ENCODE data around the gene DTNA. TPM values are rescaled to one million over a fixed set of nuclear protein-coding genes. Genes with fewer than 3 reads are reported as not detected.

DTNA gene
- total RNA-seq, 5 donors from 2014 or later (not counting 1 experiment from before 2014, with no cell fraction given): 0.18 TPM; not detected in 4

GRCh38 chr18:34694591-34695165 lies 15.4 kb upstream of the DTNA start:
- CTCF ChIA-PET: no interaction called here
- no peak overlapping the region for H3K4me3 Mint-ChIP-seq
- no peaks in the 10 kb centered on the region for H3K4me1 Mint-ChIP-seq
- POLR2A ChIA-PET: no interaction called here
- no peak for DNase-seq
- Histone ChIP-seq H3K4me1 (ENCODE audit: control insufficient read depth in 1 of 2, extremely low read depth in 1 of 2, insufficient read depth in 2 of 2, low read length in 2 of 2) (no peaks in the 10 kb centered on the region), H3K27ac (ENCODE audit: low read length) (no peak overlapping the region), H3K4me3 (ENCODE audit: control insufficient read depth in 1 of 2, extremely low read depth in 1 of 2, low read length in 1 of 2) (no peak overlapping the region), H3K36me3 (ENCODE audit: control insufficient read depth in 2 of 2, extremely low read depth in 1 of 2, insufficient read depth in 1 of 2, low read length in 1 of 2) (no peaks in the 10 kb centered on the region), H3K9me3 (no peaks in the 10 kb centered on the region), H3K27me3 (replicated peaks in 1 of 2; ENCODE audit: control insufficient read depth in 2 of 2, extremely low read depth in 1 of 2, insufficient read depth in 2 of 2, low read length in 1 of 2) (peaks cover 0 to 5% of the 10 kb centered on the region in 2 experiments)
- WGBS (ENCODE audit: insufficient coverage): 76% methylated on average over 2 of the region's 5 CpGs
- no peaks in the 10 kb centered on the region for H3K36me3 Mint-ChIP-seq
- peaks cover 4 to 18% of the 10 kb centered on the region in 2 donors for H3K27me3 Mint-ChIP-seq
- H3K27ac Mint-ChIP-seq: no peak overlapping the region
- H3K9me3 Mint-ChIP-seq: no peaks in the 10 kb centered on the region
- ATAC-seq (replicated peaks in 1 of 4): no peak

- no peak for DNase-seq
- Histone ChIP-seq H3K4me1 (ENCODE audit: control insufficient read depth in 1 of 2, extremely low read depth in 1 of 2, insufficient read depth in 2 of 2, low read length in 2 of 2) (no peaks in the 10 kb centered on the region), H3K9me3 (no peaks in the 10 kb centered on the region), H3K36me3 (ENCODE audit: control insufficient read depth in 2 of 2, extremely low read depth in 1 of 2, insufficient read depth in 1 of 2, low read length in 1 of 2) (no peaks in the 10 kb centered on the region), H3K4me3 (ENCODE audit: control insufficient read depth in 1 of 2, extremely low read depth in 1 of 2, low read length in 1 of 2) (no peak overlapping the region), H3K27me3 (replicated peaks in 1 of 2; ENCODE audit: control insufficient read depth in 2 of 2, extremely low read depth in 1 of 2, insufficient read depth in 2 of 2, low read length in 1 of 2) (peaks cover 0 to under 1% of the 10 kb centered on the region in 2 experiments), H3K27ac (ENCODE audit: low read length) (no peak overlapping the region)
- H3K4me1 Mint-ChIP-seq: no peaks in the 10 kb centered on the region
- CTCF ChIA-PET: no interaction called here
- no peak for ATAC-seq (replicated peaks in 1 of 4)
- peaks cover 4 to 18% of the 10 kb centered on the region in 2 donors for H3K27me3 Mint-ChIP-seq
- no peak overlapping the region for H3K4me3 Mint-ChIP-seq
- H3K27ac Mint-ChIP-seq: no peak overlapping the region
- H3K36me3 Mint-ChIP-seq: no peaks in the 10 kb centered on the region
- POLR2A ChIA-PET: no interaction called here
- no peaks in the 10 kb centered on the region for H3K9me3 Mint-ChIP-seq
- 90% methylated on average over 2 of the region's 5 CpGs for WGBS (ENCODE audit: insufficient coverage)
Observed at GRCh38 chr18:34695310-34695709, 14.8 kb upstream of the DTNA start.

- Histone ChIP-seq H3K4me3 (ENCODE audit: control insufficient read depth in 1 of 2, extremely low read depth in 1 of 2, low read length in 1 of 2) (no peak overlapping the region), H3K36me3 (ENCODE audit: control insufficient read depth in 2 of 2, extremely low read depth in 1 of 2, insufficient read depth in 1 of 2, low read length in 1 of 2) (no peaks in the 10 kb centered on the region), H3K9me3 (no peaks in the 10 kb centered on the region), H3K27ac (ENCODE audit: low read length) (no peak overlapping the region), H3K4me1 (ENCODE audit: control insufficient read depth in 1 of 2, extremely low read depth in 1 of 2, insufficient read depth in 2 of 2, low read length in 2 of 2) (no peaks in the 10 kb centered on the region), H3K27me3 (replicated peaks in 1 of 2; ENCODE audit: control insufficient read depth in 2 of 2, extremely low read depth in 1 of 2, insufficient read depth in 2 of 2, low read length in 1 of 2) (no peaks in the 10 kb centered on the region)
- Mint-ChIP-seq H3K9me3 (no peaks in the 10 kb centered on the region), H3K4me3 (no peak overlapping the region), H3K36me3 (no peaks in the 10 kb centered on the region), H3K27me3 (peaks cover 4 to 13% of the 10 kb centered on the region in 2 donors), H3K27ac (no peak overlapping the region), H3K4me1 (no peaks in the 10 kb centered on the region)
- CTCF ChIA-PET: no interaction called here
- POLR2A ChIA-PET: no interaction called here
- ATAC-seq (replicated peaks in 1 of 4): no peak
- no peak for DNase-seq
- WGBS (ENCODE audit: insufficient coverage): 83% methylated on average over 1 of the region's 2 CpGs
Observed at GRCh38 chr18:34696671-34697070, 13.4 kb upstream of the DTNA start.

- no peak overlapping the region for H3K27ac ChIP-seq (ENCODE audit: low read length)
- Mint-ChIP-seq H3K9me3 (no peaks in the 10 kb centered on the region), H3K27ac (no peak overlapping the region), H3K4me3 (no peak overlapping the region), H3K36me3 (no peaks in the 10 kb centered on the region), H3K4me1 (no peaks in the 10 kb centered on the region), H3K27me3 (peaks cover 4 to 8% of the 10 kb centered on the region in 2 donors)
- ChIA-PET POLR2A (no interaction called here), CTCF (no interaction called here)
- ATAC-seq (replicated peaks in 1 of 4) (no peak), DNase-seq (no peak)
- H3K4me1 ChIP-seq (ENCODE audit: control insufficient read depth in 1 of 2, extremely low read depth in 1 of 2, insufficient read depth in 2 of 2, low read length in 2 of 2): no peaks in the 10 kb centered on the region
- no peaks in the 10 kb centered on the region for H3K9me3 ChIP-seq
- no CpG with 5 or more reads among the region's 1 CpG for WGBS (ENCODE audit: insufficient coverage)
- H3K36me3 ChIP-seq (ENCODE audit: control insufficient read depth in 2 of 2, extremely low read depth in 1 of 2, insufficient read depth in 1 of 2, low read length in 1 of 2): no peaks in the 10 kb centered on the region
- no peak overlapping the region for H3K4me3 ChIP-seq (ENCODE audit: control insufficient read depth in 1 of 2, extremely low read depth in 1 of 2, low read length in 1 of 2)
- no peaks in the 10 kb centered on the region for H3K27me3 ChIP-seq (replicated peaks in 1 of 2; ENCODE audit: control insufficient read depth in 2 of 2, extremely low read depth in 1 of 2, insufficient read depth in 2 of 2, low read length in 1 of 2)
Observed at GRCh38 chr18:34697233-34697632, 12.9 kb upstream of the DTNA start.

- POLR2A ChIA-PET: interaction anchor here in 1 of 2 donors (0.6 kb wide), 1 partner anchor 11 kb away, joined by 3 read pairs; no protein-coding TSS in a partner anchor
- no peaks in the 10 kb centered on the region for H3K4me1 Mint-ChIP-seq
- H3K9me3 Mint-ChIP-seq: no peaks in the 10 kb centered on the region
- H3K36me3 Mint-ChIP-seq: no peaks in the 10 kb centered on the region
- DNase-seq (no peak), ATAC-seq (replicated peaks in 1 of 4) (no peak)
- CTCF ChIA-PET: no interaction called here
- no peak overlapping the region for H3K4me3 ChIP-seq (ENCODE audit: control insufficient read depth in 1 of 2, extremely low read depth in 1 of 2, low read length in 1 of 2)
- H3K36me3 ChIP-seq (ENCODE audit: control insufficient read depth in 2 of 2, extremely low read depth in 1 of 2, insufficient read depth in 1 of 2, low read length in 1 of 2): no peaks in the 10 kb centered on the region
- no peaks in the 10 kb centered on the region for H3K27me3 ChIP-seq (replicated peaks in 1 of 2; ENCODE audit: control insufficient read depth in 2 of 2, extremely low read depth in 1 of 2, insufficient read depth in 2 of 2, low read length in 1 of 2)
- no peak overlapping the region for H3K27ac Mint-ChIP-seq
- WGBS (ENCODE audit: insufficient coverage): 74% methylated on average over 2 of the region's 3 CpGs
- peaks cover 4 to 8% of the 10 kb centered on the region in 2 donors for H3K27me3 Mint-ChIP-seq
- no peak overlapping the region for H3K4me3 Mint-ChIP-seq
- no peaks in the 10 kb centered on the region for H3K9me3 ChIP-seq
- H3K27ac ChIP-seq (ENCODE audit: low read length): no peak overlapping the region
- no peaks in the 10 kb centered on the region for H3K4me1 ChIP-seq (ENCODE audit: control insufficient read depth in 1 of 2, extremely low read depth in 1 of 2, insufficient read depth in 2 of 2, low read length in 2 of 2)
Observed at GRCh38 chr18:34697891-34698290, 12.2 kb upstream of the DTNA start.

GRCh38 chr18:34701911-34702310 lies 8.2 kb upstream of the DTNA start:
- H3K27ac Mint-ChIP-seq: no peak overlapping the region
- CTCF ChIA-PET: no interaction called here
- no peak for DNase-seq

GRCh38 chr18:34702814-34703213 lies 7.3 kb upstream of the DTNA start:
- no peak overlapping the region for H3K27ac ChIP-seq (ENCODE audit: low read length)
- DNase-seq (no peak), ATAC-seq (replicated peaks in 1 of 4) (no peak)
- Mint-ChIP-seq H3K36me3 (no peaks in the 10 kb centered on the region), H3K9me3 (no peaks in the 10 kb centered on the region), H3K27me3 (peaks cover 0 to 6% of the 10 kb centered on the region in 2 donors), H3K4me3 (no peak overlapping the region), H3K4me1 (no peaks in the 10 kb centered on the region), H3K27ac (no peak overlapping the region)
- H3K9me3 ChIP-seq: no peaks in the 10 kb centered on the region
- POLR2A ChIA-PET: no interaction called here
- H3K36me3 ChIP-seq (ENCODE audit: control insufficient read depth in 2 of 2, extremely low read depth in 1 of 2, insufficient read depth in 1 of 2, low read length in 1 of 2): no peaks in the 10 kb centered on the region
- H3K4me3 ChIP-seq (ENCODE audit: control insufficient read depth in 1 of 2, extremely low read depth in 1 of 2, low read length in 1 of 2): no peak overlapping the region
- no CpG with 5 or more reads among the region's 3 CpGs for WGBS (ENCODE audit: insufficient coverage)
- CTCF ChIA-PET: no interaction called here
- no peaks in the 10 kb centered on the region for H3K4me1 ChIP-seq (ENCODE audit: control insufficient read depth in 1 of 2, extremely low read depth in 1 of 2, insufficient read depth in 2 of 2, low read length in 2 of 2)
- no peaks in the 10 kb centered on the region for H3K27me3 ChIP-seq (replicated peaks in 1 of 2; ENCODE audit: control insufficient read depth in 2 of 2, extremely low read depth in 1 of 2, insufficient read depth in 2 of 2, low read length in 1 of 2)

More at GRCh38 chr18:34701911-34702310, 8.2 kb upstream of the DTNA start:
- Mint-ChIP-seq H3K9me3 (no peaks in the 10 kb centered on the region), H3K27me3 (peaks cover 0 to 4% of the 10 kb centered on the region in 2 donors), H3K36me3 (no peaks in the 10 kb centered on the region), H3K4me1 (no peaks in the 10 kb centered on the region), H3K4me3 (no peak overlapping the region)
- 89% methylated on average over 3 of the region's 3 CpGs for WGBS (ENCODE audit: insufficient coverage)
- Histone ChIP-seq H3K4me1 (ENCODE audit: control insufficient read depth in 1 of 2, extremely low read depth in 1 of 2, insufficient read depth in 2 of 2, low read length in 2 of 2) (no peaks in the 10 kb centered on the region), H3K27me3 (replicated peaks in 1 of 2; ENCODE audit: control insufficient read depth in 2 of 2, extremely low read depth in 1 of 2, insufficient read depth in 2 of 2, low read length in 1 of 2) (no peaks in the 10 kb centered on the region), H3K27ac (ENCODE audit: low read length) (no peak overlapping the region), H3K4me3 (ENCODE audit: control insufficient read depth in 1 of 2, extremely low read depth in 1 of 2, low read length in 1 of 2) (no peak overlapping the region), H3K36me3 (ENCODE audit: control insufficient read depth in 2 of 2, extremely low read depth in 1 of 2, insufficient read depth in 1 of 2, low read length in 1 of 2) (no peaks in the 10 kb centered on the region), H3K9me3 (no peaks in the 10 kb centered on the region)
- POLR2A ChIA-PET: no interaction called here
- no peak for ATAC-seq (replicated peaks in 1 of 4)

Measured in T-cell (primary cell).